ENCODE results near the gene CFAP161. TPM values are rescaled to one million over a fixed set of nuclear protein-coding genes. Genes with fewer than 3 reads are reported as not detected.
"Not testable (repeated sequence)": the region's sequence is repeated elsewhere in the genome, so short reads cannot be mapped to it uniquely, and the experiment has no call there.

The CFAP161 gene
- total RNA-seq, 2 donors from 2014 or later = not detected

GRCh38 chr15:81141478-81141877 lies 7.4 kb downstream of the CFAP161 start:
- not testable (repeated sequence) for DNase-seq (ENCODE audit: low spot score in 2 of 2); H3K36me3 Mint-ChIP-seq; H3K9me3 Mint-ChIP-seq; ATAC-seq
- H3K27ac Mint-ChIP-seq = peak overlapping the region in 1 of 2 donors; percentile 9

- DNase-seq (ENCODE audit: low spot score in 2 of 2) (no peak), ATAC-seq (no peak)
- Mint-ChIP-seq H3K27ac (peak overlapping the region in 1 of 2 donors; percentile 2), H3K36me3 (no peaks in the 10 kb centered on the region), H3K9me3 (no peaks in the 10 kb centered on the region)
Observed at GRCh38 chr15:81146006-81146405, 11.9 kb downstream of the CFAP161 start.

GRCh38 chr15:81146466-81146865 lies 12.4 kb downstream of the CFAP161 start:
- DNase-seq (ENCODE audit: low spot score in 2 of 2) (no peak), ATAC-seq (no peak)
- Mint-ChIP-seq H3K36me3 (no peaks in the 10 kb centered on the region), H3K9me3 (no peaks in the 10 kb centered on the region), H3K27ac (no peak overlapping the region)

GRCh38 chr15:81151389-81151788 lies 17.3 kb downstream of the CFAP161 start:
- ATAC-seq (no peak), DNase-seq (ENCODE audit: low spot score in 2 of 2) (no peak)
- Mint-ChIP-seq H3K36me3 (no peaks in the 10 kb centered on the region), H3K9me3 (no peaks in the 10 kb centered on the region), H3K27ac (no peak overlapping the region)

GRCh38 chr15:81152339-81152738 lies 18.3 kb downstream of the CFAP161 start:
- H3K36me3 Mint-ChIP-seq = no peaks in the 10 kb centered on the region
- DNase-seq (ENCODE audit: low spot score in 2 of 2) = no peak
- no peak overlapping the region for H3K27ac Mint-ChIP-seq
- no peaks in the 10 kb centered on the region for H3K9me3 Mint-ChIP-seq
- no peak for ATAC-seq

GRCh38 chr15:81152799-81153198 lies 18.7 kb downstream of the CFAP161 start:
- Mint-ChIP-seq H3K27ac (no peak overlapping the region), H3K9me3 (no peaks in the 10 kb centered on the region), H3K36me3 (no peaks in the 10 kb centered on the region)
- no peak for ATAC-seq
- no peak for DNase-seq (ENCODE audit: low spot score in 2 of 2)

GRCh38 chr15:81155375-81156218 lies 21.5 kb downstream of the CFAP161 start:
- DNase-seq (ENCODE audit: low spot score in 2 of 2) (peak in 1 of 2 donors; percentile 28), ATAC-seq (peak in 1 of 2 donors; percentile 40)
- Mint-ChIP-seq H3K27ac (no peak overlapping the region), H3K36me3 (no peaks in the 10 kb centered on the region), H3K9me3 (no peaks in the 10 kb centered on the region)

- no peak for DNase-seq (ENCODE audit: low spot score in 2 of 2)
- no peak for ATAC-seq
- H3K36me3 Mint-ChIP-seq = no peaks in the 10 kb centered on the region
- H3K9me3 Mint-ChIP-seq = no peaks in the 10 kb centered on the region
- H3K27ac Mint-ChIP-seq = no peak overlapping the region
Observed at GRCh38 chr15:81156324-81156723, 22.3 kb downstream of the CFAP161 start.

GRCh38 chr15:81157195-81157938 lies 23.3 kb downstream of the CFAP161 start:
- Mint-ChIP-seq H3K9me3 (no peaks in the 10 kb centered on the region), H3K27ac (no peak overlapping the region), H3K36me3 (no peaks in the 10 kb centered on the region)
- ATAC-seq = no peak
- DNase-seq (ENCODE audit: low spot score in 2 of 2) = no peak

- H3K9me3 Mint-ChIP-seq = no peaks in the 10 kb centered on the region
- DNase-seq (ENCODE audit: low spot score in 2 of 2) (no peak), ATAC-seq (no peak)
- no peaks in the 10 kb centered on the region for H3K36me3 Mint-ChIP-seq
- H3K27ac Mint-ChIP-seq = no peak overlapping the region
Observed at GRCh38 chr15:81157939-81158223, 23.8 kb downstream of the CFAP161 start.

GRCh38 chr15:81158561-81158960 lies 24.5 kb downstream of the CFAP161 start:
- DNase-seq (ENCODE audit: low spot score in 2 of 2); H3K27ac Mint-ChIP-seq; ATAC-seq; H3K9me3 Mint-ChIP-seq; H3K36me3 Mint-ChIP-seq: not testable (repeated sequence)

- DNase-seq (ENCODE audit: low spot score in 2 of 2) (no peak), ATAC-seq (no peak)
- Mint-ChIP-seq H3K36me3 (no peaks in the 10 kb centered on the region), H3K9me3 (no peaks in the 10 kb centered on the region), H3K27ac (peak overlapping the region in 1 of 2 donors; percentile 6)
Observed at GRCh38 chr15:81160312-81161159, 26.5 kb downstream of the CFAP161 start.

- peak; percentile 32 to 84 for ATAC-seq
- no peak for DNase-seq (ENCODE audit: low spot score in 2 of 2)
- H3K36me3 Mint-ChIP-seq = no peaks in the 10 kb centered on the region
- peak overlapping the region in 1 of 2 donors; percentile 41 for H3K27ac Mint-ChIP-seq
- H3K9me3 Mint-ChIP-seq = no peaks in the 10 kb centered on the region
Observed at GRCh38 chr15:81161160-81161673, 27.1 kb downstream of the CFAP161 start.

GRCh38 chr15:81161851-81162250 lies 27.8 kb downstream of the CFAP161 start:
- ATAC-seq (peak; percentile 33 to 71), DNase-seq (ENCODE audit: low spot score in 2 of 2) (no peak)
- Mint-ChIP-seq H3K9me3 (no peaks in the 10 kb centered on the region), H3K36me3 (no peaks in the 10 kb centered on the region), H3K27ac (peak overlapping the region; percentile 31 to 41)

GRCh38 chr15:81163961-81164800 lies 30.1 kb downstream of the CFAP161 start:
- no peaks in the 10 kb centered on the region for H3K9me3 Mint-ChIP-seq
- DNase-seq (ENCODE audit: low spot score in 2 of 2) = no peak
- ATAC-seq = no peak
- H3K27ac Mint-ChIP-seq = peak overlapping the region in 1 of 2 donors; percentile 44
- no peaks in the 10 kb centered on the region for H3K36me3 Mint-ChIP-seq

- Mint-ChIP-seq H3K36me3 (no peaks in the 10 kb centered on the region), H3K27ac (no peak overlapping the region), H3K9me3 (no peaks in the 10 kb centered on the region)
- no peak for ATAC-seq
- DNase-seq (ENCODE audit: low spot score in 2 of 2) = no peak
Observed at GRCh38 chr15:81165535-81165934, 31.5 kb downstream of the CFAP161 start.

Data from activated naive CD4-positive, alpha-beta T cell treated with anti-CD3 and anti-CD28 coated beads, Interleukin-2, amount 50 U/mL, for 72 hours (primary cell).